Bronchial epithelial cell (primary cell): ENCODE measurements around the gene POU3F3. TPM values are rescaled to one million over a fixed set of nuclear protein-coding genes. Genes with fewer than 3 reads are reported as not detected.

Experiments
- DNase-seq: peaks from one replicate; pipeline ENCODE4 v3.0.0-alpha.2; 2010; ENCODE audit warnings: low read depth
- FAIRE-seq: peaks from 2 replicates; lab custom pipeline; 2011; peaks lifted over from hg19 to GRCh38; lab: Jason Lieb, UNC
- H3K27me3 ChIP-seq: 2 replicates; pipeline ENCODE4 v1.5.1; 2011; ENCODE audit warnings: low read length; ENCODE audit not compliant: control insufficient read depth, insufficient read depth
- H3K36me3 ChIP-seq: 2 replicates; pipeline ENCODE4 v1.5.1; 2011; ENCODE audit warnings: low read length; ENCODE audit not compliant: control insufficient read depth, insufficient read depth
- H3K4me3 ChIP-seq: 2 replicates; pipeline ENCODE4 v1.5.1; 2011; ENCODE audit warnings: mild to moderate bottlenecking, low read depth, low read length, control low read depth
- CTCF ChIP-seq: IDR thresholded peaks from 2 replicates; pipeline ENCODE4 v1.5.1; 2011; ENCODE audit warnings: mild to moderate bottlenecking, moderate library complexity, low read length, control low read depth, inconsistent platforms; ENCODE audit not compliant: insufficient read depth, severe bottlenecking
- total RNA-seq: library from RNA; depleted of rRNA; stranded (reverse); fragments of >200 nt; gene quantifications from 2 replicates; pipeline ENCODE4 v1.2.1, GENCODE V29; 2014

POU3F3 gene
- total RNA-seq, 1 donor from 2014 or later, result not detected

- H3K4me3 ChIP-seq, result no peak overlapping the region
- no peak for DNase-seq
- peak; percentile 75 for FAIRE-seq
- no peaks in the 10 kb centered on the region for H3K27me3 ChIP-seq
- H3K36me3 ChIP-seq, result no peaks in the 10 kb centered on the region
- TF ChIP-seq CTCF, result no peak
These were observed 33.8 kb upstream of the POU3F3 start for GRCh38 chr2:104820126-104820525.

GRCh38 chr2:104825124-104825865 lies 28.6 kb upstream of the POU3F3 start:
- Histone ChIP-seq H3K4me3 (no peak overlapping the region), H3K27me3 (no peaks in the 10 kb centered on the region), H3K36me3 (no peaks in the 10 kb centered on the region)
- TF ChIP-seq CTCF, result no peak
- no peak for FAIRE-seq
- no peak for DNase-seq

- FAIRE-seq, result no peak
These were observed 27.9 kb upstream of the POU3F3 start for GRCh38 chr2:104826016-104826415.

GRCh38 chr2:104831742-104832141 lies 22.2 kb upstream of the POU3F3 start:
- no peak for TF ChIP-seq CTCF
- no peak overlapping the region for H3K4me3 ChIP-seq

More at GRCh38 chr2:104826016-104826415, 27.9 kb upstream of the POU3F3 start:
- no peak for TF ChIP-seq CTCF
- no peak for DNase-seq
- Histone ChIP-seq H3K27me3 (no peaks in the 10 kb centered on the region), H3K36me3 (no peaks in the 10 kb centered on the region), H3K4me3 (no peak overlapping the region)

GRCh38 chr2:104834431-104835153 lies 19.3 kb upstream of the POU3F3 start:
- Histone ChIP-seq H3K4me3 (no peak overlapping the region), H3K36me3 (no peaks in the 10 kb centered on the region), H3K27me3 (no peaks in the 10 kb centered on the region)
- no peak for DNase-seq
- FAIRE-seq, result no peak
- no peak for TF ChIP-seq CTCF

More at GRCh38 chr2:104831742-104832141, 22.2 kb upstream of the POU3F3 start:
- Histone ChIP-seq H3K36me3 (no peaks in the 10 kb centered on the region), H3K27me3 (no peaks in the 10 kb centered on the region)
- DNase-seq (no peak), FAIRE-seq (no peak)
